ENCODE results near the gene C16orf86.

- no peak for TF ChIP-seq EZH2phosphoT487 (IDR thresholded peaks at IDR 0.05; ENCODE audit: low read length)
- TF ChIP-seq CTCF (IDR thresholded peaks at IDR 0.05; ENCODE audit: low read length), result no peak
- TF ChIP-seq EZH2 (optimal IDR thresholded peaks at IDR 0.05; ENCODE audit: low read depth, low read length), result no peak
Measured at GRCh38 chr16:67637625-67638024, 29.0 kb upstream of the C16orf86 start.

Data from MM.1S (cell line).